WERI-Rb-1 (cell line): ENCODE measurements around the gene DESI2.

Source experiments
- DNase-seq: peaks from one replicate; pipeline ENCODE4 v3.0.0-alpha.2; 2020
- H3K27ac ChIP-seq: fragments of 250-450 bp; sonication (Bioruptor Pico); 2 replicates; pipeline ENCODE4 v1.5.1; 2020; ENCODE audit warnings: mild to moderate bottlenecking, moderate library complexity
- H3K27me3 ChIP-seq: fragments of 250-450 bp; sonication (Bioruptor Pico); 2 replicates; pipeline ENCODE4 v1.5.1; 2021; ENCODE audit warnings: mild to moderate bottlenecking, low read depth, moderate library complexity; ENCODE audit not compliant: insufficient read depth, severe bottlenecking
- H3K36me3 ChIP-seq: fragments of 250-450 bp; sonication (Bioruptor Pico); 2 replicates; pipeline ENCODE4 v1.5.1; 2020; ENCODE audit warnings: mild to moderate bottlenecking, moderate library complexity
- H3K4me3 ChIP-seq: 2 replicates; pipeline ENCODE4 v1.5.1; 2011; ENCODE audit warnings: low read depth, mild to moderate bottlenecking, control low read depth, low read length
- H3K9me3 ChIP-seq: fragments of 250-450 bp; sonication (Bioruptor Pico); 2 replicates; pipeline ENCODE4 v1.5.1; 2021; ENCODE audit warnings: mild to moderate bottlenecking, moderate library complexity; ENCODE audit not compliant: severe bottlenecking
- CTCF ChIP-seq: IDR thresholded peaks from 2 replicates; pipeline ENCODE4 v1.5.1; 2011; ENCODE audit warnings: low read depth, mild to moderate bottlenecking, control low read depth, inconsistent platforms, low read length

DESI2 gene

GRCh38 chr1:244710474-244711062 lies 57.6 kb downstream of the DESI2 start:
- no peak for DNase-seq
- H3K36me3 ChIP-seq: no peaks in the 10 kb centered on the region
- no peak overlapping the region for H3K27ac ChIP-seq
- TF ChIP-seq CTCF: no peak
- H3K9me3 ChIP-seq: no peaks in the 10 kb centered on the region
- H3K27me3 ChIP-seq: no peaks in the 10 kb centered on the region
- no peak overlapping the region for H3K4me3 ChIP-seq

GRCh38 chr1:244712669-244713068 lies 59.7 kb downstream of the DESI2 start:
- Histone ChIP-seq H3K4me3 (no peak overlapping the region), H3K9me3 (no peaks in the 10 kb centered on the region), H3K27me3 (no peaks in the 10 kb centered on the region), H3K36me3 (no peaks in the 10 kb centered on the region), H3K27ac (no peak overlapping the region)
- no peak for DNase-seq
- TF ChIP-seq CTCF: no peak

- no peak for TF ChIP-seq CTCF
- Histone ChIP-seq H3K9me3 (no peaks in the 10 kb centered on the region), H3K27ac (no peak overlapping the region), H3K36me3 (no peaks in the 10 kb centered on the region), H3K27me3 (no peaks in the 10 kb centered on the region), H3K4me3 (no peak overlapping the region)
- no peak for DNase-seq
These were observed 60.4 kb downstream of the DESI2 start for GRCh38 chr1:244713332-244713731.

- no peak for TF ChIP-seq CTCF
- H3K27me3 ChIP-seq: no peaks in the 10 kb centered on the region
- no peaks in the 10 kb centered on the region for H3K36me3 ChIP-seq
- no peak overlapping the region for H3K4me3 ChIP-seq
- no peak for DNase-seq
- H3K9me3 ChIP-seq: peaks cover 8% of the 10 kb centered on the region
- no peak overlapping the region for H3K27ac ChIP-seq
These were observed 75.0 kb downstream of the DESI2 start for GRCh38 chr1:244727871-244728474.

GRCh38 chr1:244730153-244730933 lies 77.4 kb downstream of the DESI2 start:
- Histone ChIP-seq H3K9me3 (peaks cover 15% of the 10 kb centered on the region), H3K4me3 (no peak overlapping the region), H3K27me3 (no peaks in the 10 kb centered on the region), H3K36me3 (no peaks in the 10 kb centered on the region), H3K27ac (no peak overlapping the region)
- no peak for TF ChIP-seq CTCF
- DNase-seq: no peak
